ENCODE data around the gene IRF7.
A peak's percentile ranks its signal among the peaks of the same experiment; 100 is the strongest.

Gene IRF7

DNA sequence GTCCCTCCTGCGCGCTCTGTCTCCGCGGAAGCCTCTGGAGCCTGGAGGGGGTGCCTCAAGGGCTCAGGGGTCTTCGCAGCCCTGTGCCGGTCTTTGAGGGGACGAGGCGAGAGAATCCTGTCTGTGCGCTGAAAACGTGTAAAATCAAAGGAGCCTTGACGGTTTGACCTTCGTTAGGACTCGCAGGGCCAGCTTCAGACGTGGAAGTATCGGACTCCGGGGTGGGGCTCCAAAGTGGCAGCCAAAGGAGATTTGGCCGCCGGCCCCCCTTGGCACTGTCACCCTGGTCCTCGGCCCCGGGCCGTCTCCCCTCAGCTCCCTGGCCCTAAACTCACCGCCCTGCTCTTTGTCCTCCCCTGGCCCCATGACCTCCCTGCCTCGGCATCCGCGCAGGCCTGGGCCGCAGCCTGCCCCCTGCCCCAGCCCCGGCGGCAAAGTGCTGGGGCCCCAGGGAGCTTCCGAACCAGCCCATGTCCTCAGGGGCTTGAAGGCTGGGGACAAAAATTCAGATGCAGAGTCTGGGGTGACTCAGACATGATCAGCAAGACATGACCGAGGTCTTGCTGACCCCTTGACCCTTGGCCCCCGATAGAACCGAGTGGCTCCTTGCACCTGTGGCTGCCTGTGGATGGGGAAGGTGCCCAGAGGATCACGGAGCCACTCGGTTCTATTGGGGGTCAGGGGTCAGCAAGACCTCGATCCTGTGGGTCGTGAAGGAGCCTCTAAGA, 46.4 kb downstream of the IRF7 start:
- Histone ChIP-seq H3K4me2 (ENCODE audit: insufficient read depth, low read length) (peak overlapping the region; percentile 88), H3K36me3 (ENCODE audit: insufficient read depth, low read length) (peaks cover 25% of the 10 kb centered on the region; the same call in 1 of the 2 replicates), H2AFZ (ENCODE audit: low read depth, low read length) (peak overlapping the region; percentile 70; the same call in 1 of the 2 replicates), H3K9me3 (ENCODE audit: insufficient read depth, low read length, severe bottlenecking) (no peaks in the 10 kb centered on the region), H3K79me2 (ENCODE audit: insufficient read depth, low read length) (peaks cover 13% of the 10 kb centered on the region; the same call in 1 of the 2 replicates), H3K4me1 (ENCODE audit: insufficient read depth, low read length) (peaks cover 34% of the 10 kb centered on the region), H4K20me1 (ENCODE audit: insufficient read depth, low read length) (peaks cover 14% of the 10 kb centered on the region), H3K9ac (ENCODE audit: low read depth, low read length) (peak overlapping the region; percentile 96), H3K4me3 (ENCODE audit: low read depth in 1 of 2, low read length in 2 of 2) (peak overlapping the region; percentile 59 to 76), H3K27me3 (ENCODE audit: insufficient read depth, low read length, poor library complexity) (no peaks in the 10 kb centered on the region), H3K27ac (ENCODE audit: low read length) (peak overlapping the region; percentile 64)
- TF ChIP-seq, protein P1, sequence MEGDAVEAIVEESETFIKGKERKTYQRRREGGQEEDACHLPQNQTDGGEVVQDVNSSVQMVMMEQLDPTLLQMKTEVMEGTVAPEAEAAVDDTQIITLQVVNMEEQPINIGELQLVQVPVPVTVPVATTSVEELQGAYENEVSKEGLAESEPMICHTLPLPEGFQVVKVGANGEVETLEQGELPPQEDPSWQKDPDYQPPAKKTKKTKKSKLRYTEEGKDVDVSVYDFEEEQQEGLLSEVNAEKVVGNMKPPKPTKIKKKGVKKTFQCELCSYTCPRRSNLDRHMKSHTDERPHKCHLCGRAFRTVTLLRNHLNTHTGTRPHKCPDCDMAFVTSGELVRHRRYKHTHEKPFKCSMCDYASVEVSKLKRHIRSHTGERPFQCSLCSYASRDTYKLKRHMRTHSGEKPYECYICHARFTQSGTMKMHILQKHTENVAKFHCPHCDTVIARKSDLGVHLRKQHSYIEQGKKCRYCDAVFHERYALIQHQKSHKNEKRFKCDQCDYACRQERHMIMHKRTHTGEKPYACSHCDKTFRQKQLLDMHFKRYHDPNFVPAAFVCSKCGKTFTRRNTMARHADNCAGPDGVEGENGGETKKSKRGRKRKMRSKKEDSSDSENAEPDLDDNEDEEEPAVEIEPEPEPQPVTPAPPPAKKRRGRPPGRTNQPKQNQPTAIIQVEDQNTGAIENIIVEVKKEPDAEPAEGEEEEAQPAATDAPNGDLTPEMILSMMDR (IDR thresholded peaks at IDR 0.05; ENCODE audit: borderline replicate concordance, extremely low read depth, low read length, poor library complexity, severe bottlenecking) = no peak
- no peak for TF ChIP-seq EZH2 (IDR thresholded peaks at IDR 0.05; ENCODE audit: borderline replicate concordance, low read depth, low read length, severe bottlenecking)
- DNase-seq = no peak
- ATAC-seq (ENCODE audit: insufficient read depth, low read depth) = no peak

DNA sequence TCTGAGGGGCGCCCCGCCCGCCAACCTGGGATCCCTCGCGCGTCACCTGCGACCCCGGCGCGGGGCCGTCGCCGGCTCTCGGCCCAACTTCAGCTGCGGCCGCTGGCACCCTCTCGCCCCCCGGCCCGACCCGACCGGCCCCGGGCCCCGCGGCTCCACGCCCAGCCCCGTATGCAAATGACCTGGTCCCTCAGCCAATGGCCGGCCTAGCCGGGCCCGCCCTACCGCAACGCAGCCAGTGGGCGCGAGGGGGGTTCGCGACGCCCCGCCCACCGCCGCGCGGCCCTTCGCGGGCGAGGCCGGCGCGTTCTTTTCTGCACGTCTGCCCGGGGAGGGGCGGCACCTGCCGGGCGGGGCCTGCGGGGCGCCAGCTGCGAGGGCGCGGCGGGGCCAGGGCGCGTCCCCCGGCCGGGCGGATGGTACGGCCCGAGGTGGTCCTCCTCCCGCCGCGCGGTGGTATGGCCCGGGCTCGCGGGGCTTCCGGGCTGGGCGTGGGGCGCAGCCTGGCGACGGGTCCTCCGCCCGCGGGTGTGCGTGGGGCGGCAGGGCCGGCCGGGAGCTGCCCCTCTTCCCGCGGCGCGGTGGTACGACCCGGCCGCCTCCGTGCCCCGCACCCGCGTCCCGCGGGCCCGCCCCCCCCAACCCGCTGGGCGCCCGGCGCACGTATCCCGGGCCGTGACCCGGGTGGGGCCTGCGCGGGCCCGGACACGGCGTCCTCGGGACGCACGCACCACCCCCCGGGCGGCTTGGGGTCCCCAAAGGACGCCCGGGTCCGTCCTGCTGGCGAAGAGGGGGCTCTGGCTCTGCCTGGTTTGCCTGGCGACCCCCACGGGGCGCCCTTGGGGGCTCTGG, 47.2 kb downstream of the IRF7 start:
- H3K4me3 ChIP-seq (ENCODE audit: low read depth in 1 of 2, low read length in 2 of 2) = peak overlapping the region; percentile 59 to 76
- peak overlapping the region; percentile 64 for H3K27ac ChIP-seq (ENCODE audit: low read length)
- H4K20me1 ChIP-seq (ENCODE audit: insufficient read depth, low read length) = peaks cover 21% of the 10 kb centered on the region
- no peak for TF ChIP-seq EZH2 (IDR thresholded peaks at IDR 0.05; ENCODE audit: borderline replicate concordance, low read depth, low read length, severe bottlenecking)
- TF ChIP-seq, protein P1 (IDR thresholded peaks at IDR 0.05; ENCODE audit: borderline replicate concordance, extremely low read depth, low read length, poor library complexity, severe bottlenecking) = no peak
- peak overlapping the region; percentile 88 for H3K4me2 ChIP-seq (ENCODE audit: insufficient read depth, low read length)
- peak; percentile 93 for ATAC-seq (ENCODE audit: insufficient read depth, low read depth)
- peaks cover 34% of the 10 kb centered on the region for H3K4me1 ChIP-seq (ENCODE audit: insufficient read depth, low read length)
- H3K9ac ChIP-seq (ENCODE audit: low read depth, low read length) = peak overlapping the region; percentile 96
- H2AFZ ChIP-seq (ENCODE audit: low read depth, low read length) = peak overlapping the region; percentile 70; the same call in 1 of the 2 replicates
- DNase-seq = peak; percentile 97
- no peaks in the 10 kb centered on the region for H3K9me3 ChIP-seq (ENCODE audit: insufficient read depth, low read length, severe bottlenecking)
- H3K79me2 ChIP-seq (ENCODE audit: insufficient read depth, low read length) = peaks cover 13% of the 10 kb centered on the region; the same call in 1 of the 2 replicates
- H3K36me3 ChIP-seq (ENCODE audit: insufficient read depth, low read length) = peaks cover 30% of the 10 kb centered on the region
- H3K27me3 ChIP-seq (ENCODE audit: insufficient read depth, low read length, poor library complexity) = no peaks in the 10 kb centered on the region

DNA sequence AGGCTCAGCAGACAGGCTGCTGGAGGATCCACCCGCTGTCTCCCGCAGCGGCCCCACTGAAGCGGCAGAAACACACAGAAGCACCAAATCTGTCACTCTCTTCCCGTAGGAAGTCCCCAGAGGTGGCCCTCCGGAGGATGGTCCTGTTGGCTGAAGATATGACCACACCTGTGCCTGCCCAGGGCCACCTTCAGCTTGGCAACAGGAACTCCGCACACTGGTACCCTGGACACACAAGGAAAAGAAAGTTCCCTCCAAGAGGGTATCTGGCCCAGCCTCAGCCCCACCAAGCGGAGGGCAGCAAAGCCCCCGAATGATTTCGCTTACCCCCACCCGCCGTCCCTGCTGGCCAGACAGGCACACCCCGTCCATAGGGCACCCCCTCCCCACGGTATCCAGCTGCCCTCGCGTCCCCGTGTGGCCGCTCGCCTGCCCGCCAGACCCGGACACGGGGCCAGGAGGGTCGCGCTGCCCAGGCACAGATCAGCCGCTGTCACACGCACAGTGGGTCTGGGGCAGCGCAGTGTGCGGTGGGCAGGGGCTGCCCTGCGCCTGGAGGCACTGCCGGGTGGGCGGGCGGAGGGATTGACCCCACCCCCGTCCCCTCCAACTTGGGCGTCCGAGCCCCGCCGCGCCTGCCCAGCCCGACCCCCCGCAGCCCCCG, 48.0 kb downstream of the IRF7 start:
- ATAC-seq (ENCODE audit: insufficient read depth, low read depth) = no peak; the same call in 2 of the 3 replicates
- peak overlapping the region; percentile 96 for H3K9ac ChIP-seq (ENCODE audit: low read depth, low read length)

More for the DNA sequence above, 48.0 kb downstream of the IRF7 start:
- no peak for DNase-seq
- Histone ChIP-seq H3K79me2 (ENCODE audit: insufficient read depth, low read length) (peaks cover 13% of the 10 kb centered on the region; the same call in 1 of the 2 replicates), H3K9me3 (ENCODE audit: insufficient read depth, low read length, severe bottlenecking) (no peaks in the 10 kb centered on the region), H3K4me3 (ENCODE audit: low read depth in 1 of 2, low read length in 2 of 2) (peak overlapping the region; percentile 33 to 76), H3K27ac (ENCODE audit: low read length) (peak overlapping the region; percentile 40; the same call in 1 of the 2 replicates), H3K4me2 (ENCODE audit: insufficient read depth, low read length) (peak overlapping the region; percentile 88), H3K27me3 (ENCODE audit: insufficient read depth, low read length, poor library complexity) (no peaks in the 10 kb centered on the region), H2AFZ (ENCODE audit: low read depth, low read length) (peak overlapping the region; percentile 43; the same call in 1 of the 2 replicates), H3K4me1 (ENCODE audit: insufficient read depth, low read length) (peaks cover 35% of the 10 kb centered on the region), H3K36me3 (ENCODE audit: insufficient read depth, low read length) (peaks cover 38% of the 10 kb centered on the region), H4K20me1 (ENCODE audit: insufficient read depth, low read length) (peaks cover 28% of the 10 kb centered on the region)
- TF ChIP-seq, protein P1 (IDR thresholded peaks at IDR 0.05; ENCODE audit: borderline replicate concordance, extremely low read depth, low read length, poor library complexity, severe bottlenecking) = no peak
- no peak for TF ChIP-seq EZH2 (IDR thresholded peaks at IDR 0.05; ENCODE audit: borderline replicate concordance, low read depth, low read length, severe bottlenecking)
